Keratinocyte (primary cell): Measurements from ENCODE around the gene SUSD6.

Experiments used
- EZH2 ChIP-seq: IDR thresholded peaks from one replicate; pipeline ENCODE4 v1.6.1; 2012; ENCODE audit warnings: inconsistent platforms, mild to moderate bottlenecking, low read length, moderate library complexity
- TF ChIP-seq, protein P1 (sequence below), 3 experiments: IDR thresholded peaks in 1 of 3; conservative IDR thresholded peaks in 1 of 3; optimal IDR thresholded peaks in 1 of 3; 2 replicates in 2 of 3; 3 replicates in 1 of 3; pipeline versions ENCODE3 to v1.5.1; 2011; ENCODE audit warnings: low read length in 3 of 3, mild to moderate bottlenecking in 3 of 3, moderate library complexity in 2 of 3, control low read depth in 1 of 3, inconsistent platforms in 1 of 3; ENCODE audit not compliant: insufficient read depth in 2 of 3; ENCODE audit errors: extremely low read depth in 1 of 3

DNA sequence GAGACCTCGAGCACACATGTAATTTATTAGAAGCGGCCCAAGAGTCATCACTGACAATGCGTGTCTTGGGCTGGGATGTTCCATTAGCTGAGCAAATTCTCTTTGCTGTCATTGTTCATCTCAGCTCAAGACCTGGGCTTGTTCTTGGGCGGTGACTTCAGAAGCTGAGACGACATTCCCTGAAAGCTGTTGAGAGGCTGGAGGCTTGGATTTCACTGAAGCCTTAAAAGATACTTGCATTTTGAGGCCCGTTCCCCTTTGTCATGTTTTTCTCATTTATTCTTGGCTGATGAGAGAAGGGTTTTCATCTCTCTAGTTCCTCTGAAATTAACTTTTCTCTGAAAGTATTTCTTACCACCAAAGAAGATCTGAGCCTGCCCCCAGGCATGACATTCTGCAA, 16.6 kb upstream of the SUSD6 start:
- TF ChIP-seq EZH2 = no peak
- TF ChIP-seq, protein P1, sequence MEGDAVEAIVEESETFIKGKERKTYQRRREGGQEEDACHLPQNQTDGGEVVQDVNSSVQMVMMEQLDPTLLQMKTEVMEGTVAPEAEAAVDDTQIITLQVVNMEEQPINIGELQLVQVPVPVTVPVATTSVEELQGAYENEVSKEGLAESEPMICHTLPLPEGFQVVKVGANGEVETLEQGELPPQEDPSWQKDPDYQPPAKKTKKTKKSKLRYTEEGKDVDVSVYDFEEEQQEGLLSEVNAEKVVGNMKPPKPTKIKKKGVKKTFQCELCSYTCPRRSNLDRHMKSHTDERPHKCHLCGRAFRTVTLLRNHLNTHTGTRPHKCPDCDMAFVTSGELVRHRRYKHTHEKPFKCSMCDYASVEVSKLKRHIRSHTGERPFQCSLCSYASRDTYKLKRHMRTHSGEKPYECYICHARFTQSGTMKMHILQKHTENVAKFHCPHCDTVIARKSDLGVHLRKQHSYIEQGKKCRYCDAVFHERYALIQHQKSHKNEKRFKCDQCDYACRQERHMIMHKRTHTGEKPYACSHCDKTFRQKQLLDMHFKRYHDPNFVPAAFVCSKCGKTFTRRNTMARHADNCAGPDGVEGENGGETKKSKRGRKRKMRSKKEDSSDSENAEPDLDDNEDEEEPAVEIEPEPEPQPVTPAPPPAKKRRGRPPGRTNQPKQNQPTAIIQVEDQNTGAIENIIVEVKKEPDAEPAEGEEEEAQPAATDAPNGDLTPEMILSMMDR (optimal IDR thresholded peaks at IDR 0.05 in 1 of 3, IDR thresholded peaks at IDR 0.05 in 1 of 3, conservative IDR thresholded peaks at IDR 0.05 in 1 of 3; ENCODE audit: extremely low read depth in 1 of 3, insufficient read depth in 2 of 3, low read length in 3 of 3) = no peak
